T-helper 2 cell treated with Interferon-gamma antibody and Interleukin-4, amounts not matched to agents 5 μg/mL and 100 μg/mL, for 36 hours (primary cell): Measurements from ENCODE around the gene PCTP.

Experiments used
- DNase-seq: peaks from one replicate; pipeline ENCODE4 v3.0.0; 2021; ENCODE audit warnings: low spot score
- H3K27ac Mint-ChIP-seq: one replicate; pipeline ENCODE4 v1.8.0; 2021; ENCODE audit warnings: mild to moderate bottlenecking, mixed read lengths
- H3K27me3 Mint-ChIP-seq: one replicate; pipeline ENCODE4 v1.8.0; 2021; ENCODE audit warnings: low read depth, mixed read lengths
- H3K36me3 Mint-ChIP-seq: one replicate; pipeline ENCODE4 v1.8.0; 2021; ENCODE audit warnings: low read depth, mixed read lengths
- H3K4me1 Mint-ChIP-seq: one replicate; pipeline ENCODE4 v1.8.0; 2021; ENCODE audit warnings: low read depth, mixed read lengths
- H3K4me3 Mint-ChIP-seq: one replicate; pipeline ENCODE4 v1.8.0; 2022; ENCODE audit warnings: mild to moderate bottlenecking, moderate library complexity, mixed read lengths
- H3K9me3 Mint-ChIP-seq: one replicate; pipeline ENCODE4 v1.8.0; 2021; ENCODE audit warnings: mixed read lengths

Gene PCTP

DNA sequence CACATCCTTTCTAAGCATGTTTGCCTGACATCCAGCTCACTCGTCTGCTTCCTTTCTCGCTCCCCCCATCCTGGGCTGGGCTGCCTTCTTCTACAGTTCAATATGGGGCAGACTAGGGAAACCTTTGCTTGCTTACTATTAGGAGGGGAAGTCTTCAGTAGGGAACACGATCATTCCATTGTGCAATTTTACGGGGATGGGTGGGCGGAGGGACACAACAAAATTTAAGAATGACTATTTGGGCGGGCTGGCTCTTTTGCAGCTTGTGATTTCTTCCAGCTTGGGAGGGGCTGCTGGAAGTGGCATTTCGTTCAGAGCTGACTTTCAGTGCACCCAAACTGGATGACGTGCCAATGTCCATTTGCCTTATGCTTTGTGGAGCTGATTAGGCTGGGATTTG is 25.4 kb downstream of the PCTP start:
- Mint-ChIP-seq H3K9me3 (no peaks in the 10 kb centered on the region), H3K4me3 (no peak overlapping the region), H3K4me1 (peaks cover 2% of the 10 kb centered on the region), H3K27me3 (no peaks in the 10 kb centered on the region), H3K27ac (no peak overlapping the region), H3K36me3 (peaks cover 2% of the 10 kb centered on the region)
- no peak for DNase-seq

GRCh38 chr17:55777471-55777971 is 26.7 kb downstream of the PCTP start:
- H3K9me3 Mint-ChIP-seq: no peaks in the 10 kb centered on the region
- no peak overlapping the region for H3K27ac Mint-ChIP-seq
- H3K27me3 Mint-ChIP-seq: peaks cover under 1% of the 10 kb centered on the region
- no peak overlapping the region for H3K4me3 Mint-ChIP-seq
- DNase-seq: no peak
- peaks cover 2% of the 10 kb centered on the region for H3K36me3 Mint-ChIP-seq
- peaks cover 2% of the 10 kb centered on the region for H3K4me1 Mint-ChIP-seq

DNA sequence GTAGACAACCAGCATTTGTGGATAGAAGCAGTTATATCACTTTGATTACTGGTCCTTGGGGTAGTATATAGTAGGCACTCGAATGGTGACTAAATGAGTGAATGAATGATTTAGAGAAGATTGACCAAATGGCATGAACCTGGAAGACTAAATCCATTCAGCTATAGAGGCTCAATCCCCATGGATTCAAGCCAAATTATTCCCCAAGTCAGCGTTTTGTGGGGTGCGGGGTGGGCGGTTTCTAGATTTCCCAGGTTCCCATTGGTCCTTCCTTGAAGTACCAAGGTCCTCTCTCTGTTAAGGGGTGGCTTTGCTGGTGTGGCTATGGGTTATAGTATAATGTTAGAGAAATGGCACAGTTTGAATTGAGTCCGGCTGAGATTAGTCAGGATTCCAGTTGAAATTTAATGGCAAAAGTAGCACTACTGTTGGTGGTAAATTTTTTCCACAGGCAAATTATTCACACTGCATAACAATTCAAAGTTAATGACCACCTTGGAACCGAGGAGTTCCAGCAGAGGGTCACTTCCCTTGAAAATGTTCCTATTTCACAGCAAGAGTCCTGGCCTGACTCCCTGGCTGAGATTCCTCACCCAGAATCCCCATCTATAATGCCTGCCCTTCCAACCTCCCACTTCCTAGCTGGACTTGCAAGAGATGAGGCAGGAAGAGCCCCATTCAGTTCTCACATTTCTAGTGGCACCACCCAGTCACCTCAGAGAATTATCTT is 27.7 kb downstream of the PCTP start:
- DNase-seq: no peak
- peaks cover 2% of the 10 kb centered on the region for H3K36me3 Mint-ChIP-seq
- H3K4me1 Mint-ChIP-seq: peaks cover 2% of the 10 kb centered on the region
- no peak overlapping the region for H3K4me3 Mint-ChIP-seq
- H3K27me3 Mint-ChIP-seq: peaks cover 2% of the 10 kb centered on the region
- H3K27ac Mint-ChIP-seq: no peak overlapping the region
- H3K9me3 Mint-ChIP-seq: no peaks in the 10 kb centered on the region

GRCh38 chr17:55783684-55784245 is 32.9 kb downstream of the PCTP start:
- no peaks in the 10 kb centered on the region for H3K9me3 Mint-ChIP-seq
- H3K36me3 Mint-ChIP-seq: no peaks in the 10 kb centered on the region
- DNase-seq: no peak
- H3K27me3 Mint-ChIP-seq: peaks cover 2% of the 10 kb centered on the region
- no peaks in the 10 kb centered on the region for H3K4me1 Mint-ChIP-seq
- no peak overlapping the region for H3K4me3 Mint-ChIP-seq
- no peak overlapping the region for H3K27ac Mint-ChIP-seq

DNA sequence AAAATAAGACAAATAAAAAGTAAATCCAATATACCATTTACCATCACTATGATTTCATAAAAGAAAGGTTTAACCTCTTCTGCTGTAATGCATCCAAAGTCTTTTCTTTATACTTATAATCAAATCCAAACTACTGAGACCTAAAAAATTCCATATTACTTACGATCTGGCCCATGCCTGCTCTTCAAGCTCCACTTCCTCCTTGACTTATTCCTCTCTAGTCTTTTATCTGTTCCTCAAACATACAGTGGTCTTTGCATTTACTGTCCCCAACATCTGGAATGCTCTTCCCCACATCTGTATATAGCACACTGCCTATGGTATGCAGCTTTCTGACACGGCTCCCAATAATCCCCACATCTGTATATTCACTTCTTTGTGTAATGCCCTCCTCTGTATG is 33.8 kb downstream of the PCTP start:
- H3K36me3 Mint-ChIP-seq: no peaks in the 10 kb centered on the region
- no peaks in the 10 kb centered on the region for H3K9me3 Mint-ChIP-seq
- H3K27me3 Mint-ChIP-seq: peaks cover 4% of the 10 kb centered on the region

DNA sequence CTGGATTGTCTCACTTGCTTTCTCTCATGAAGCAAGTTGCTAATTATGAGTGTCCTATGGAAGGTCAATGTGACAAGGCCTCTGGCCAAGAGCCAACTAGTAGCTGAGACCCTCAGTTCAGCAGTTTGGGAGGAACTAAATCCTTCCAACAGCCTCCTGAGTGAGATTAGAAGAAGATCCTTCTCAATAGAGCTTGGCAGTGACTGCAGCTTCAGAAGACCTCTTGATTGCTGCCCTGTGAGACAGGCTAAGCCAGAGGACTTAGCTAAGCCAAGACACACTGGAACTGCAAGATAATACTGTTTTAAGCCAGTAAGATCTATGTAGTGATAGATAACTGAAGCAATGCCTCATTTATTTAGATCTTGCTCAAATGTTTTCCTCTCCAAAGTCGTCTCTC is 34.3 kb downstream of the PCTP start:
- H3K27me3 Mint-ChIP-seq: peaks cover 4% of the 10 kb centered on the region
- no peaks in the 10 kb centered on the region for H3K9me3 Mint-ChIP-seq

More for the DNA sequence above, 33.8 kb downstream of the PCTP start:
- Mint-ChIP-seq H3K4me1 (no peaks in the 10 kb centered on the region), H3K27ac (no peak overlapping the region), H3K4me3 (no peak overlapping the region)
- DNase-seq: no peak

DNA sequence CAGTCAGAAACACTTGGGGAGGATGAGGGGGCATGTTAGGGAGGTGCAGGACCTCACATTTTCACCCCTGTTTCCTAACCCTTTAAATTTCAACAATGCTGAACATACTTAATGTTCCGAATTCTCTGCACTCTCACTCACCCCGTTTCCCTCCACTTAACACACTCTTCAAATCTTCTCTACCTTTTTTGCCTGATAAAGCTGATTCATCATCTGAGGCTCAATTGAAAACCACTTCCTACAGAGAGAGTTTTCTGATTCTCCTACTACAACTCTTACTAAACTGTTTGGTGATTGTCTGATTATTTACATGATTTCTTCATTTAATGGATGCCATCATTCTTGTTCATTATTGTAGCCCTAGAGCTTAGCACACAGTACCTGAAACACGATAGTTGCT is 42.4 kb downstream of the PCTP start:
- Mint-ChIP-seq H3K27me3 (peaks cover 6% of the 10 kb centered on the region), H3K27ac (no peak overlapping the region), H3K36me3 (no peaks in the 10 kb centered on the region), H3K9me3 (no peaks in the 10 kb centered on the region), H3K4me1 (no peaks in the 10 kb centered on the region), H3K4me3 (no peak overlapping the region)
- DNase-seq: no peak

More for the DNA sequence above, 34.3 kb downstream of the PCTP start:
- Mint-ChIP-seq H3K4me1 (no peaks in the 10 kb centered on the region), H3K4me3 (no peak overlapping the region), H3K27ac (no peak overlapping the region), H3K36me3 (no peaks in the 10 kb centered on the region)
- no peak for DNase-seq

DNA sequence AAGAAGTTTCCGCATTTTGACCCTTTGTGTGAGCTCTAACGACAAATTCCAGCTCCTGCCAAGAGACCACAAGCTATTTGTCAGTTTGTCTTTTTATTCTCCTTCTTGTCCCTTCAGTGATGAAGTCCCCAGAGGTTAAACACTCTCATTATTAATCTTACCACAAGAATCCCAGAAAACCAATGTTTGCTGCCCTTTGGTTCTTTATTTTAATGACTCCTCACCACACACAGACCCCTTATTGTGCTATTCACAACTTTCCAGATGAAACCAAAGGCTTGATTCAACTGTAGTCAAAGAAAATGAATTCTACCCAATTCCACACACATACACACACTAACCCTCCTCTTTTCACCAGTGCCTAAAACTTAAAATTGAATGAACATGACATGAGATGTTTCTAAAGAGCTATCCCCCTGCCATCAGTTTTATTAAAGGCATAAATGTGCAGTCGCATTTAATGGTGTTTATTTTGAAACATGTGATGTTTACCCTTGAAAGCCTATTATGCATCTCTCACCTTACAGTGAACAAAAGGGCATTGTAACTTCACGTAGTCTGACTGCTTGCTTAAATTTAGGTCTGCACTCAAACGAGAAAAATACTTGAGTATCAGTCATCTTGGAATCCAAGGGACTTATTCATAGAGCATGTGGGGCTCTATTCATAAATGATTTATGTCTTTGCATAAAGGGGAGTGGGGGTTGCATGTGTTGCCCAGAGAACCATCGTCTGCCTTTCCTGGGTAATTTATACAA is 44.1 kb downstream of the PCTP start:
- DNase-seq: no peak
- H3K4me3 Mint-ChIP-seq: no peak overlapping the region
- no peaks in the 10 kb centered on the region for H3K36me3 Mint-ChIP-seq
- no peak overlapping the region for H3K27ac Mint-ChIP-seq
- no peaks in the 10 kb centered on the region for H3K4me1 Mint-ChIP-seq
- no peaks in the 10 kb centered on the region for H3K9me3 Mint-ChIP-seq
- H3K27me3 Mint-ChIP-seq: peaks cover 4% of the 10 kb centered on the region

GRCh38 chr17:55806745-55807495 is 56.1 kb downstream of the PCTP start:
- no peak for DNase-seq
- Mint-ChIP-seq H3K27me3 (no peaks in the 10 kb centered on the region), H3K9me3 (peaks cover 3% of the 10 kb centered on the region), H3K27ac (no peak overlapping the region), H3K4me3 (no peak overlapping the region), H3K36me3 (no peaks in the 10 kb centered on the region), H3K4me1 (no peaks in the 10 kb centered on the region)

GRCh38 chr17:55811536-55811935 is 60.7 kb downstream of the PCTP start:
- H3K36me3 Mint-ChIP-seq: no peaks in the 10 kb centered on the region
- DNase-seq: no peak
- H3K4me1 Mint-ChIP-seq: no peaks in the 10 kb centered on the region
- H3K27me3 Mint-ChIP-seq: no peaks in the 10 kb centered on the region
- no peak overlapping the region for H3K27ac Mint-ChIP-seq
- no peak overlapping the region for H3K4me3 Mint-ChIP-seq
- H3K9me3 Mint-ChIP-seq: no peaks in the 10 kb centered on the region

- no peak for DNase-seq
- Mint-ChIP-seq H3K36me3 (no peaks in the 10 kb centered on the region), H3K9me3 (no peaks in the 10 kb centered on the region), H3K27me3 (no peaks in the 10 kb centered on the region), H3K4me1 (no peaks in the 10 kb centered on the region), H3K4me3 (no peak overlapping the region), H3K27ac (no peak overlapping the region)
Measured at GRCh38 chr17:55812323-55812722, 61.5 kb downstream of the PCTP start.

DNA sequence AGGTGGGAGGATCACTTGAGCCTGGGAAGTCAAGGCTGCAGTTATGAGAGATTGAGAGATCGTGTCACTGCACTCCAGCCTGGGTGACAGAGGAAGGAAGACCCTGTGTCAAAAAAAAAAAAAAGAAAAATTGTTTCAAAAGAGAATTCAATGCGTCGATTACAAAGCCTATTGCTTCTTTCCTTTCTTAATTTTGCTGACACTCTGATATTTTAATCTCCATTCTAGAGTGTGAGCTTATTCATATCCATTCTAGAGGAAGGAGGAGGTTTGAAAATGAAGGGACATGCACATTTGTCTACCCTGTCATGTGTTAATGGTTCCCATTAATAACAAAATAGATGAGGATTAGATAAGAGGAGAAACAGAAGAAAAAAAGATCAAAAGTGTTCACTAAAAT is 63.1 kb downstream of the PCTP start:
- Mint-ChIP-seq H3K27me3 (peaks cover 4% of the 10 kb centered on the region), H3K27ac (no peak overlapping the region), H3K9me3 (no peaks in the 10 kb centered on the region), H3K4me3 (no peak overlapping the region), H3K4me1 (no peaks in the 10 kb centered on the region), H3K36me3 (no peaks in the 10 kb centered on the region)
- DNase-seq: no peak

- Mint-ChIP-seq H3K36me3 (no peaks in the 10 kb centered on the region), H3K27me3 (peaks cover 4% of the 10 kb centered on the region), H3K9me3 (no peaks in the 10 kb centered on the region), H3K4me3 (no peak overlapping the region), H3K27ac (no peak overlapping the region), H3K4me1 (no peaks in the 10 kb centered on the region)
- DNase-seq: no peak
Measured at GRCh38 chr17:55814377-55814776, 63.5 kb downstream of the PCTP start.
